Stomach (tissue), 4 donors: ENCODE data around the gene UCK2.

Experiments
- EP300 ChIP-seq: sonication (generic); formaldehyde crosslinking; IDR thresholded peaks from one replicate; pipeline ENCODE4 v1.6.1; 2017; ENCODE audit warnings: antibody characterized with exemption
- POLR2A ChIP-seq, 4 donors: fragments of 450-650 bp; IDR thresholded peaks; one replicate each; pipeline ENCODE4 v1.6.1; 2016; ENCODE audit warnings: antibody characterized with exemption in 4 of 4, control low read depth in 2 of 4, mild to moderate bottlenecking in 1 of 4, moderate library complexity in 1 of 4
- TF ChIP-seq, protein P1 (sequence below), 7 experiments: fragments of 450-650 bp in 4 of 7; fragments of 200-600 bp in 3 of 7; sonication (generic) in 3 of 7; IDR thresholded peaks; one replicate each; pipeline ENCODE4 v1.5.1; 2016 to 2019; ENCODE audit warnings: antibody characterized with exemption in 7 of 7, control low read depth in 2 of 7, mild to moderate bottlenecking in 1 of 7

DNA sequence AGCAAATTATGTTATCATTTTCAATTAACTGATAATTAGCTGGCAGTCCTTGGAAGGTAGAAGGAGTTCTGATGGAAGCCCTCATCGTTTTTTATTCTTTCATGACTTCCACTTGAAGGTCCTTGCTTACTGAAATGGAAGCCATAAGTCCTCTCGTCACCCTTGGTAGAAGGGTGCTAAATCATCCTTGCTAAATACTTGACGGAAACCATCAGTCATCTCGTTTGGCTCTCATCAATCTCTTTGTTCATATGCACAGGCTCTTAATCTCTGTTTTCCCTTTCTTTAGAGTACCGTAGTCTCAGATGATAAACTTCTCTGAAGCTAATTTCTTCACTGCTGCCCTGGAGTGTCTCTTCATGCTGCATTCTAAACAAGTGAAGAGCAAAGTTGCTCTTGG, 34.5 kb downstream of the UCK2 start:
- TF ChIP-seq, protein P1, sequence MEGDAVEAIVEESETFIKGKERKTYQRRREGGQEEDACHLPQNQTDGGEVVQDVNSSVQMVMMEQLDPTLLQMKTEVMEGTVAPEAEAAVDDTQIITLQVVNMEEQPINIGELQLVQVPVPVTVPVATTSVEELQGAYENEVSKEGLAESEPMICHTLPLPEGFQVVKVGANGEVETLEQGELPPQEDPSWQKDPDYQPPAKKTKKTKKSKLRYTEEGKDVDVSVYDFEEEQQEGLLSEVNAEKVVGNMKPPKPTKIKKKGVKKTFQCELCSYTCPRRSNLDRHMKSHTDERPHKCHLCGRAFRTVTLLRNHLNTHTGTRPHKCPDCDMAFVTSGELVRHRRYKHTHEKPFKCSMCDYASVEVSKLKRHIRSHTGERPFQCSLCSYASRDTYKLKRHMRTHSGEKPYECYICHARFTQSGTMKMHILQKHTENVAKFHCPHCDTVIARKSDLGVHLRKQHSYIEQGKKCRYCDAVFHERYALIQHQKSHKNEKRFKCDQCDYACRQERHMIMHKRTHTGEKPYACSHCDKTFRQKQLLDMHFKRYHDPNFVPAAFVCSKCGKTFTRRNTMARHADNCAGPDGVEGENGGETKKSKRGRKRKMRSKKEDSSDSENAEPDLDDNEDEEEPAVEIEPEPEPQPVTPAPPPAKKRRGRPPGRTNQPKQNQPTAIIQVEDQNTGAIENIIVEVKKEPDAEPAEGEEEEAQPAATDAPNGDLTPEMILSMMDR (IDR thresholded peaks at IDR 0.05), result no peak
- TF ChIP-seq EP300, result no peak
- no peak for TF ChIP-seq POLR2A (IDR thresholded peaks at IDR 0.05)
